HG03060 (cell line): ENCODE data around the gene ABLIM1.

Experiments used
- ATAC-seq: cut with Tn5 transposase; IDR thresholded peaks from one replicate; pipeline ENCODE4 v1.9.1; 2021; ENCODE audit warnings: low read depth, moderate number of reproducible peaks; ENCODE audit not compliant: unreplicated experiment

The ABLIM1 gene

GRCh38 chr10:114525368-114525949 is 132.6 kb downstream of the ABLIM1 start:
- ATAC-seq: no peak

GRCh38 chr10:114523876-114524275 is 134.2 kb downstream of the ABLIM1 start:
- no peak for ATAC-seq

- no peak for ATAC-seq
Measured at GRCh38 chr10:114521255-114521654, 136.8 kb downstream of the ABLIM1 start.

GRCh38 chr10:114520453-114520852 is 137.6 kb downstream of the ABLIM1 start:
- no peak for ATAC-seq

GRCh38 chr10:114519756-114520293 is 138.2 kb downstream of the ABLIM1 start:
- no peak for ATAC-seq

GRCh38 chr10:114519306-114519669 is 138.8 kb downstream of the ABLIM1 start:
- ATAC-seq: no peak

GRCh38 chr10:114518401-114519305 is 139.4 kb downstream of the ABLIM1 start:
- ATAC-seq: no peak

- ATAC-seq: no peak
Measured at GRCh38 chr10:114517368-114518250, 140.5 kb downstream of the ABLIM1 start.

- no peak for ATAC-seq
Measured at GRCh38 chr10:114516356-114516755, 141.7 kb downstream of the ABLIM1 start.

GRCh38 chr10:114515298-114515914 is 142.7 kb downstream of the ABLIM1 start:
- ATAC-seq: no peak

- ATAC-seq: no peak
Measured at GRCh38 chr10:114513381-114513792, 144.7 kb downstream of the ABLIM1 start.

- ATAC-seq: no peak
Measured at GRCh38 chr10:114511881-114512280, 146.2 kb downstream of the ABLIM1 start.

GRCh38 chr10:114508376-114508775 is 149.7 kb downstream of the ABLIM1 start:
- no peak for ATAC-seq

GRCh38 chr10:114507449-114507848 is 150.6 kb downstream of the ABLIM1 start:
- no peak for ATAC-seq

GRCh38 chr10:114506871-114507385 is 151.1 kb downstream of the ABLIM1 start:
- no peak for ATAC-seq

GRCh38 chr10:114504769-114505579 is 153.1 kb downstream of the ABLIM1 start:
- no peak for ATAC-seq

GRCh38 chr10:114502074-114502473 is 156.0 kb downstream of the ABLIM1 start:
- no peak for ATAC-seq

GRCh38 chr10:114501650-114502049 is 156.4 kb downstream of the ABLIM1 start:
- no peak for ATAC-seq

GRCh38 chr10:114500643-114501042 is 157.4 kb downstream of the ABLIM1 start:
- no peak for ATAC-seq
